Muscle of back (tissue), 11 donors: ENCODE data around the gene CREBL2. TPM values are rescaled to one million over a fixed set of nuclear protein-coding genes. Genes with fewer than 3 reads are reported as not detected.
A peak's percentile ranks its signal among the peaks of the same experiment; 100 is the strongest.
"Not testable (repeated sequence)": the region's sequence is repeated elsewhere in the genome, so short reads cannot be mapped to it uniquely, and the experiment has no call there.

ENCODE experiments used
- DNase-seq, 3 donors: peaks; one replicate each; pipeline versions ENCODE4 v3.0.0 to v3.0.0-alpha.2; 2013
- polyA plus RNA-seq, 10 donors: library from polyadenylated mRNA; unstranded; fragments of 120-200 nt; gene quantifications; one replicate each; pipeline ENCODE4 v1.2.1, GENCODE V29; 2013; ENCODE audit not compliant: insufficient read length in 10 of 10

The CREBL2 gene
- polyA plus RNA-seq, 10 donors, result 9.8 to 13.7 (median 11.5) TPM

GRCh38 chr12:12630850-12631249, 19.2 kb downstream of the CREBL2 start:
- DNase-seq, result no peak

DNA sequence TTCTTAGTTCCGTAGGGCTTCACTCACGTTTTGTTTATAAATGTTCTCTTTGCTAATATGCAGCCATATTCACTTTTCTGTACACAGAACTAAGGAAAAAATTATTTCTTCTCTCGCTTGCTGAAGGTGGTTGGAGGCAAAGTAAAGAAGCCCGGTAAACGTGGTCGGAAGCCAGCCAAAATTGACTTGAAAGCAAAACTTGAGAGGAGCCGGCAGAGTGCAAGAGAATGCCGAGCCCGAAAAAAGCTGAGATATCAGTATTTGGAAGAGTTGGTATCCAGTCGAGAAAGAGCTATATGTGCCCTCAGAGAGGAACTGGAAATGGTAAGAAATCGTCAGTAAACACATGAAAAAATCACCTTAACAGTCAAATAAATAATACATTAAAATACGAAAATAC, 24.0 kb downstream of the CREBL2 start:
- DNase-seq, result no peak

GRCh38 chr12:12636641-12637040, 25.0 kb downstream of the CREBL2 start:
- DNase-seq, result no peak

DNA sequence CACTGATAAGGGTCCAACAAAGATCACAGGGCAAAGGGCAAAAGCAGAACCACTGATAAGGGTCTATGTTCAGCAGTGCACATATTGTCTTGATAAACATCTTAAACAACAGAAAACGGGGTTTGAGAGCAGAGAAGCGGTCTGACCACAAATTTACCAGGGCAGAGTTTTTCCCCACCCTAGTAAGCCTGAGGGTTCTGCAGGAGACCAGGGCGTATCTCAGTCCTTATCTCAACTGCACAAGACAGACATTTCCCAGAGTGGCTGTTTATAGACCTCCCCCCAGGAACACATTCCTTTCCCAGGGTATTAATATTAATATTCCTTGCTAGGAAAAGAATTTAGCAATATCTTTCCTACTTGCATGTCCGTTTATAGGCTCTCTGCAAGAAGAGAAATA, 28.3 kb downstream of the CREBL2 start:
- not testable (repeated sequence) for DNase-seq

DNA sequence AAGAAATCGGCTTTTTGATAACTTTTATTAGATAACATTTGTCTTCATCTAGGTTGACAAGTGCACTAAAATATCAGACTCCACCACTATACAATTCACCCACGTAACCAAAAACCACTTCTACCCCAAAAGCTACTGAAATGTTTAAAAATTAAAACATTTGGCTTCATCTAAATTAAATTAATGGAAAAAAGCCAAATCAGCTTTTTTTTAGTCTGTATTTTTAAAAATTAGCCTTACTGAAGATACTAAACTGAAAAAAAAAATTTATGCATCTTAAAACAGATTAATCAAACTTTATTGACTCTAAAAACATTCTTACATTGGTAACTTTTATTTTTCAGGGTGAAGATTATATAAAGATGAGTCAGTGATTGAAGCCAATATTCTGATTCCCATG, 30.0 kb downstream of the CREBL2 start:
- DNase-seq, result no peak

GRCh38 chr12:12642916-12643315, 31.2 kb downstream of the CREBL2 start:
- DNase-seq, result no peak

DNA sequence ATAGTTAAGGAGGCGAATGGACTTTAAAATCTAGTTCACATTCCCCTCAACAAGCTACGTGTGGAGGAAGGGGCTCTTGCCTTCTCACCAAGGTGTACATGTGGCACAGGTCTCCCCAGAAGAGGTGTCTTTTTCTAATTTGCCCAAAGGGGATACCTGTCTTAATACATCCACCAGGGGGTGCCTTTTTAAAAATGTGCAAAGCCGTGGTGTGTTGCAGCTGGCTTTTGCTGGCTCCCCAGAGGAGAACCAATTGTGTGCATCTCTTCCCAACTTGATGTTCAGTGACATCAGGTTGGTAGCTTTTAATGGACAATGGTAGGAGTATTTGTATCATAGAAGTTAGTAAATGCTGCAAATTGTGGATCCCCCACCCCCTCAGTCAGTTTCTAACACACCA, 33.8 kb downstream of the CREBL2 start:
- DNase-seq, result no peak

DNA sequence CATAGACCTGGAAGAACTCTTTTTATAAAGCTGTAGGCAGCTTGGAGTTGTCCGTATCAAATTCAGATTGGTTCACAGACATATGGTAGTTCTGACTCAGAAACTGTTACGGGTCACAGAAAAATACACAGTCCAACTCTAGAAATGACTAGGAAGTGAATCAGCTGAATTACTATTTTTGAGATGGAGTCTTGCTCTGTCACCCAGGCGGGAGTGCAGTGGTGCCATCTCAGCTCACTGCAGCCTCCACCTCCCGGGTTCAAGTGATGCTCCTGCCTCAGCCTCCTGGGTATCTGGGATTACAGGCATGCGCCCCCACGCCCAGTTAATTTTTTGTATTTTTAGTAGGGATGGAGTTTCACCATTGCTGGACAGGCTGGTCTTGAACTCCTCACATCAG, 34.3 kb downstream of the CREBL2 start:
- DNase-seq, result peak in 1 of 3 donors; percentile 27

- no peak for DNase-seq
Measured at GRCh38 chr12:12646483-12647072, 34.9 kb downstream of the CREBL2 start.

DNA sequence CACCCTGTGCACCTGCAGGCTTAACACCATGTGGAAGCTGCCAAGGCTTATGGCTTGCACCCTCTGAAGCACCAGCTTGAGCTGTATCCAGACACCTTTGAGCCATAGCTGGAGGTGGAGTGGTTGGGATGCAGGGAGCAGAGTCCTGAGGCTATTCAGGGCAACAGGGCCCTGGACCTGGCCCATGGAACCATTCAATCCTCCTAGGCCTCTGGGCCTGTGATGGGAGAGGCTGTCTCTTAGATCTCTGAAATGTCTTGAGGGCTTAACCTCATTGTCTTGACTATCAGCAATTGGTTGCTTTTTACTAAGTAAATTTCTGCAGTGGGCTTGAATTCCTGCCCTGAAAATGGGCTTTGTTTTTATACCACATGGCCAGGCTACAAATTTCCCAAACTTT, 36.6 kb downstream of the CREBL2 start:
- no peak for DNase-seq

DNA sequence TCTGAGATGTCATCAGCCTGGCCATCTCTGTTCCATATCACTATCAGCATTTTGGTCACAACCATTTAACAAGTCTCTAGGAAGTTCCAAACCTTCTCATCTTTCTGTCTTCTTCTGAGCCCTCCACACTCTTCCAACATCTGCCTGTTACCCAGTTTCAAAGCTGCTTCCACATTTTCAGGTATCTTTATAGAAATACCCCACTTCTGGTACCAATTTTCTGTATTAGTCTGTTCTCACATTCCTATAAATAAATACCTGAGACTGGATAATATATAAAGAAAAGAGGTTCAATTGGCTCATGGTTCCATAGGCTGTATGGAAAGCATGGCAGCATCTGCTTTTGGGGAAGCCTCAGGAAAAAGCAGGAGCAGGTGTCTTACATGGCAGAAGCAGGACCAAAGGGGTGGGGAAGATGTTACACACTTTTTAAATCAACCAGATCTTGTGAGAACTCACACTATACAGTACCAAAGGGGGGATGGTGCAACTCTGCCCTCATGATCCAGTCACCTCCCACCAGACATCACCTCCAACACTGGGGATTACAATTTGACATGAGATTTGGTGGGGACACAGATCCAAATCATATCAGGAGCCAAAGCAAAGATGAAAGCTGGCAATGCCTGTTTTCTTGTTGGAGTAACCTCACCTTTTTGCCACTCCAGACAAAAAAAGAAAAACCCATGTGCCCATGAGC, 37.4 kb downstream of the CREBL2 start:
- DNase-seq, result no peak

- DNase-seq, result no peak
Measured at GRCh38 chr12:12651752-12652151, 40.1 kb downstream of the CREBL2 start.

DNA sequence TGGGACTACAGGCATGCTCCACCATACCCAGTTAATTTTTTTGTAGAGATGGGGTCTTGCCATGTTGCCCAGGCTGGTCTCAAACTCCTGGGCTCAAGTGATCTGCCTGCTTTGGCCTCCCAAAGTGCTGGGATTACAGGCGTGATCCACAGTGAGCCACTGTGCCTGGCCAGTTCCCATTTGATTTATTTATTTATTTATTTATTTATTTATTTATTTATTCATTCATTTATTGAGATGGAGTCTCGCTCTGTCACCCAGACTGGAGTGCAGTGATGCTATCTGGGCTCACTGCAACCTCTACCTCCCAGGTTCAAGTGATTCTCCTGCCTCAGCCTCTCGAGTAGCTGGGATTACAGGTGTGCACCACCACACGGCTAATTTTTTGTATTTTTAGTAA, 41.0 kb downstream of the CREBL2 start:
- DNase-seq, result not testable (repeated sequence)

DNA sequence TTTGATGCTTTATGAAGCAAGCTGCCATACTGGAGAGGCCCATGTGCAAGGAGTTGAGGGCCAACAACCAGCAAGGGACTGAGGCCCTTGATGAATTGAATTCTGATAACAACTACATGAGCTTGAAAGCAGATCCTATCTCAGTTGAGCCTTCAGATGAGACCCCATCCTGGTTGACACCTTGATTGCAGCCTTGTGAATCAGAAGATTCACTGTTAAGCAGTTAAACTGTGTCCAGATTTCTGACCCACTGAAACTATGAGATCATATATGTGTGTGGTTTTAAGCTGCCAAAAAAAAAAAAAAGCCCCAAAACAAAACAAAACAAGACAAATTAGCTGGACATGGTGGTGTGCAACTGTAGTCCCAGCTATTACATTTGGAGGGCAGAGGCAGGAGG, 42.2 kb downstream of the CREBL2 start:
- no peak for DNase-seq

DNA sequence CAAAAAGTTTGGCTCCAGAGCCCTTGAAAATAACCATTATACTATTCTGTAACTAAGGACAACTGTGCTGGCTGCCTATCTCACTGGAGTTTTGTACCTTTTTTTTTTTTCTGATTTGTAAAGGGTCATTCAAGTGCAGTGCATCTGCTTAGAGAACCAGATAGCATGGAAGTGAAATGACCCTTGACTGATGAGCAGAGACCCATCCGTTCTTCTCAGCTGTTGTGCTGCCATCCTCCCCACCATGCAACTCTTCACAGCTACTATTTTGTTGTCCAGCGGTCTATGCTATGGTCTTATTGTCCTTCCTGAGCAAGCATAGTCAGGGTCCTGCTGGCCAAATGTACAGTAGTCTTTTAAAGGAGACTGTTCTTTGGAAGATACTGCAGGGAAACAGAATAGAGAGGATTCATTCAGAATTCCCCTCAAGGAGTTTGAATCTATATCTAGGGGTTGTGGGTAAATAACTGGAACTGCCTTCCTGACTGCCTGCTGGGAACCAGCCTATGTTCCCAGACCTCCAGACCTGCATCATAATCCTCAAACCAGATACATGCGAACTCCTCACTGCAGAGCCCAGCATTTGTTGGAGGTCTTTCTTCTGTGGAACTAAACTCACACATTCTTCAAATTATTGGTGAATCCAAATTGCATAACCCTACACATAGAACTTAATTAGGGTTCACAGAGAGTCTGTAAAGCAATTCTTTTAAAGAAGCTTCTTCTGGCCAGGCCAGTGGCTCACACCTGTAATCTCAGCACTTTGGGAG, 43.2 kb downstream of the CREBL2 start:
- DNase-seq, result no peak

GRCh38 chr12:12660201-12660600, 48.5 kb downstream of the CREBL2 start:
- no peak for DNase-seq

DNA sequence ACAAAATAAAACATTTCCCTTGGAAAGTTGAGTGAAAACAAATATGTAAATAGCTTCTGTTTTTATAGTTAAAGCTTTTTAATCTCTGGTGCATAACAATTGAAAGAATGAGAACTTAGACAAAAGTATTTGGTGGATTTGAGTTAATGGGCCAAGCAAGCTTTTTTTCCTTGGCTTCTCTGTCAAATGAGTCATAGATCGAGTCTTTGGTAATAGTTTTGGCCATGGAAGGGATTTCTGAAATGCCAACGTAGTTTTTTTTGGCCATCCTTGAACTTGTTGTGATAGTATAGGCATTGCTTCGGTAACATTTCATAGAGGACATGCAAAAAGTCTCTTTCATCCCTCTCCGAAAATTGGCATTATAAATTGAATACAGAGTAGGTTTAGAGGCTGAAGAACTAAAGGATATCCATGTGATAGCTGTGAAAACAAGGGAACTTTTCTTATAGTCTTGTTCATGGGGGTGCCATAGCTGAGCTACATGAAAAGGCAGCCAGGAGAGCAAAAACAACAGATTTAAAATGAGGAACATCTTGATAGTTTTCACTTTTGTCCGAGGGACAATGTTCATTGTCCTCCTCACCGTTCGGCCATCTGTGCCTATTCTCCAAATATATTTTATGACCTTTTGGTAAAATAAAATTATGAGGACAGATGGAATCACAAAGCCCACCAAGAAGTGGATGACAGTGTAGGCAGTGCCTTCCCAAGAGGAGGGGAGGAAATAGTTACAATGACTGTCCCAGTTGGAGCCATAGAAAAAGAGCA, 49.6 kb downstream of the CREBL2 start:
- no peak for DNase-seq

- no peak for DNase-seq
Measured at GRCh38 chr12:12663644-12664294, 52.1 kb downstream of the CREBL2 start.

GRCh38 chr12:12665194-12665593, 53.5 kb downstream of the CREBL2 start:
- no peak for DNase-seq

DNA sequence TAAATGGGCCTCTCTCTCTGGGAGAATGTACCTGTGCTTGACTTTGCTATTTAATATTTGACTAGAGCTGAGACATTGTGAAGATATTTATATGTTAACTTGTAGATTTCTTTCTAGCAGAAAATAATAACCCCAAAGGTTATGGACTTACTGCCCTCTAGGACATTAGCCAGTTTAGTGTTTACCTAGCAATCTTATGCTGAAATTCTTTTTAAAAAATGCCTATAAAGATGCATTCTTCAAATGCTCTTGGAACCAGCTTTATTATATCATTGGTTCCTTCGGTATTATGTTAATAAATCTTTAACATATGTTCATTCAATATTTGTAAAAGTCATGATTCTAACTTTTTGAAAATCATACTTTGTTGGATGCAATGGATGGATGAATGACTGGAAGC, 56.3 kb downstream of the CREBL2 start:
- no peak for DNase-seq

DNA sequence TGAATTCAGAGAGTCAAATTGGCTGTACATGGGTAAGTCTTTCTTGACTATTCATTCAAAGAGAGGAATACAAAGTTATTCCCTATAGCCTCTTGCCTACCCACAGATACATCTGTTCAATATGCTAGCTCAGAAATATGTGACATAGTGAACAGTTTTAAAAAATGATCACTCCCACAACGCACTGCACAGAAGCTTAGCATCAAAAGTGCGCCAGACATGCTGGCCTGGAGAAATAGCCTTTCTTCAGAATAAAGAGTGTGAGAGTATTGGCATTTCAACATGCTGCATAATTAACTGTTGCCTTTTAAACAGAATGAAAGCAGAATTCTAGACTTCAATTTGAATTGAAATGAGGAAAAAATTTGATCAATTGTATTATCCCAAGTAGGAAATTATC, 57.3 kb downstream of the CREBL2 start:
- DNase-seq, result no peak
